Parathyroid adenoma (tissue), 2 donors: Measurements from ENCODE around the gene RHOG.

Experiments used
- H2AFZ ChIP-seq: fragments of 300-600 bp; sonication (generic); one replicate; pipeline ENCODE4 v1.7.0; 2017; ENCODE audit warnings: antibody characterized with exemption, mild to moderate bottlenecking
- H3K27ac ChIP-seq: fragments of 300-600 bp; sonication (generic); one replicate; pipeline ENCODE4 v1.7.0; 2017
- H3K27me3 ChIP-seq: fragments of 300-600 bp; sonication (generic); one replicate; pipeline ENCODE4 v1.7.0; 2017; ENCODE audit warnings: low read length; ENCODE audit not compliant: control insufficient read depth, insufficient read depth
- H3K36me3 ChIP-seq: fragments of 300-600 bp; sonication (generic); one replicate; pipeline ENCODE4 v1.7.0; 2017; ENCODE audit warnings: low read length; ENCODE audit not compliant: control insufficient read depth, insufficient read depth
- H3K4me1 ChIP-seq: fragments of 300-600 bp; sonication (generic); one replicate; pipeline ENCODE4 v1.7.0; 2017; ENCODE audit warnings: control low read depth
- H3K4me2 ChIP-seq: fragments of 300-600 bp; sonication (generic); one replicate; pipeline ENCODE4 v1.7.0; 2017; ENCODE audit warnings: low read length
- H3K4me3 ChIP-seq: fragments of 300-600 bp; sonication (generic); one replicate; pipeline ENCODE4 v1.7.0; 2017; ENCODE audit warnings: low read depth, low read length
- H3K79me2 ChIP-seq: fragments of 300-600 bp; sonication (generic); one replicate; pipeline ENCODE4 v1.7.0; 2017; ENCODE audit warnings: control low read depth
- H3K9ac ChIP-seq: fragments of 300-600 bp; sonication (generic); one replicate; pipeline ENCODE4 v1.7.0; 2017; ENCODE audit warnings: mild to moderate bottlenecking
- H3K9me3 ChIP-seq: fragments of 300-600 bp; sonication (generic); one replicate; pipeline ENCODE4 v1.7.0; 2017; ENCODE audit warnings: low read length; ENCODE audit not compliant: control insufficient read depth
- CTCF ChIP-seq: fragments of 300-600 bp; sonication (generic); IDR thresholded peaks from one replicate; pipeline ENCODE4 v1.7.0; 2017; ENCODE audit warnings: antibody characterized with exemption, mild to moderate bottlenecking
- donor health status: primary hyperparathyroidism.

RHOG gene

GRCh38 chr11:3877364-3878257, 36.9 kb upstream of the RHOG start:
- H3K9me3 ChIP-seq = no peaks in the 10 kb centered on the region
- no peak overlapping the region for H3K9ac ChIP-seq
- no peak for TF ChIP-seq CTCF
- no peaks in the 10 kb centered on the region for H3K27me3 ChIP-seq
- H3K4me3 ChIP-seq = no peak overlapping the region
- H3K4me2 ChIP-seq = no peak overlapping the region
- no peaks in the 10 kb centered on the region for H3K36me3 ChIP-seq
- peak overlapping the region; percentile 47 for H3K27ac ChIP-seq
- peaks cover 9% of the 10 kb centered on the region for H3K4me1 ChIP-seq
- H2AFZ ChIP-seq = no peak overlapping the region
- peaks cover 10% of the 10 kb centered on the region for H3K79me2 ChIP-seq

GRCh38 chr11:3876613-3877012, 35.9 kb upstream of the RHOG start:
- H3K27ac ChIP-seq = no peak overlapping the region
- H3K9ac ChIP-seq = no peak overlapping the region
- no peaks in the 10 kb centered on the region for H3K36me3 ChIP-seq
- H3K4me3 ChIP-seq = no peak overlapping the region
- no peaks in the 10 kb centered on the region for H3K9me3 ChIP-seq
- peaks cover 9% of the 10 kb centered on the region for H3K4me1 ChIP-seq
- H3K4me2 ChIP-seq = no peak overlapping the region
- no peaks in the 10 kb centered on the region for H3K27me3 ChIP-seq
- no peak overlapping the region for H2AFZ ChIP-seq
- peaks cover 3% of the 10 kb centered on the region for H3K79me2 ChIP-seq
- no peak for TF ChIP-seq CTCF

GRCh38 chr11:3873712-3874349, 33.1 kb upstream of the RHOG start:
- Histone ChIP-seq H3K79me2 (peaks cover 7% of the 10 kb centered on the region), H3K4me2 (no peak overlapping the region), H3K36me3 (no peaks in the 10 kb centered on the region), H3K9ac (no peak overlapping the region), H3K9me3 (no peaks in the 10 kb centered on the region), H3K4me1 (peaks cover 6% of the 10 kb centered on the region), H3K4me3 (no peak overlapping the region), H3K27ac (no peak overlapping the region), H3K27me3 (no peaks in the 10 kb centered on the region), H2AFZ (no peak overlapping the region)
- no peak for TF ChIP-seq CTCF

GRCh38 chr11:3867209-3868091, 26.7 kb upstream of the RHOG start:
- Histone ChIP-seq H3K9ac (no peak overlapping the region), H3K36me3 (no peaks in the 10 kb centered on the region), H3K4me2 (no peak overlapping the region), H3K9me3 (no peaks in the 10 kb centered on the region), H3K4me1 (peaks cover 7% of the 10 kb centered on the region), H3K27ac (peak overlapping the region; percentile 42), H3K4me3 (no peak overlapping the region), H3K79me2 (peaks cover 14% of the 10 kb centered on the region), H2AFZ (no peak overlapping the region), H3K27me3 (no peaks in the 10 kb centered on the region)
- no peak for TF ChIP-seq CTCF
